Measurements from ENCODE around the gene TCEANC.

DNA sequence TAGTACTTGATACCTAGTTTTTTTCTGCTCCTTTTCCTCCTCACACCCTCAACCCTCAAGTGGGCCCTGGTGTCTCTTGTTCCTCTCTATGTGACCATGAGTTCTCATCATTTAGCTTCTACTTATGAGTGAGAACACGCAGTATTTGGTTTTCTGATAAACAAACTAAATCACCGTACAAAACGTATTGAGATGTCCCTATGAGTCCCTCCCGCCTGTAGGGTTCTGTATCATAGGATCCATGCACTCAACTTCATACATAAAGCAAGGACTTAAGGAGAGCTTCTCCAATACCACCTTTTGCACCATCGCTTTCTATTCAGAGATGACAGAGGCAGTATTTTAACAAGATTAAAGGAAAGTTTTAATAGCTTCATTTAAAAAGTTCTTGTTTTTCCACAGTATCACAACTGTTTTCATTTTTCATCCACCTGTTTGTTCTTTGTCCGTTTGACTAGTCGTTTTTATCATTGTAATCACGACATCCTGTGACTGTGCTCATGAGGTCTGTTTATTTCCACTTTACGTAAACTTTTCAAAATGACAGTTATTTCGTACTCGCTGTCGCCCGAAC is 35.5 kb downstream of the TCEANC start:
- no peak for TF ChIP-seq POLR2A (IDR thresholded peaks at IDR 0.05)
- TF ChIP-seq, protein P1, sequence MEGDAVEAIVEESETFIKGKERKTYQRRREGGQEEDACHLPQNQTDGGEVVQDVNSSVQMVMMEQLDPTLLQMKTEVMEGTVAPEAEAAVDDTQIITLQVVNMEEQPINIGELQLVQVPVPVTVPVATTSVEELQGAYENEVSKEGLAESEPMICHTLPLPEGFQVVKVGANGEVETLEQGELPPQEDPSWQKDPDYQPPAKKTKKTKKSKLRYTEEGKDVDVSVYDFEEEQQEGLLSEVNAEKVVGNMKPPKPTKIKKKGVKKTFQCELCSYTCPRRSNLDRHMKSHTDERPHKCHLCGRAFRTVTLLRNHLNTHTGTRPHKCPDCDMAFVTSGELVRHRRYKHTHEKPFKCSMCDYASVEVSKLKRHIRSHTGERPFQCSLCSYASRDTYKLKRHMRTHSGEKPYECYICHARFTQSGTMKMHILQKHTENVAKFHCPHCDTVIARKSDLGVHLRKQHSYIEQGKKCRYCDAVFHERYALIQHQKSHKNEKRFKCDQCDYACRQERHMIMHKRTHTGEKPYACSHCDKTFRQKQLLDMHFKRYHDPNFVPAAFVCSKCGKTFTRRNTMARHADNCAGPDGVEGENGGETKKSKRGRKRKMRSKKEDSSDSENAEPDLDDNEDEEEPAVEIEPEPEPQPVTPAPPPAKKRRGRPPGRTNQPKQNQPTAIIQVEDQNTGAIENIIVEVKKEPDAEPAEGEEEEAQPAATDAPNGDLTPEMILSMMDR (IDR thresholded peaks at IDR 0.05): no peak
